ENCODE results near the gene PNPLA1. TPM values are rescaled to one million over a fixed set of nuclear protein-coding genes. Genes with fewer than 3 reads are reported as not detected.
A peak's percentile ranks its signal among the peaks of the same experiment; 100 is the strongest.
"Not testable (repeated sequence)": the region's sequence is repeated elsewhere in the genome, so short reads cannot be mapped to it uniquely, and the experiment has no call there.

PNPLA1 gene
- total RNA-seq, 1 experiment from 2014 or later: not detected

GRCh38 chr6:36324715-36325114, 54.9 kb downstream of the PNPLA1 start:
- in situ Hi-C loops (cut with HindIII; ENCODE audit: low pct_unique_long_range_greater_than_20kb, low sequenced_read_pairs): no loop called here
- DNase-seq (ENCODE audit: low read depth): no peak

GRCh38 chr6:36326356-36326995, 56.6 kb downstream of the PNPLA1 start:
- DNase-seq (ENCODE audit: low read depth): no peak
- in situ Hi-C loops (cut with HindIII; ENCODE audit: low pct_unique_long_range_greater_than_20kb, low sequenced_read_pairs): no loop called here

- no peak for DNase-seq (ENCODE audit: low read depth)
- in situ Hi-C loops (cut with HindIII; ENCODE audit: low pct_unique_long_range_greater_than_20kb, low sequenced_read_pairs): no loop called here
Observed at GRCh38 chr6:36327226-36327918, 57.5 kb downstream of the PNPLA1 start.

GRCh38 chr6:36327919-36328236, 58.0 kb downstream of the PNPLA1 start:
- in situ Hi-C loops (cut with HindIII; ENCODE audit: low pct_unique_long_range_greater_than_20kb, low sequenced_read_pairs): no loop called here
- no peak for DNase-seq (ENCODE audit: low read depth)

GRCh38 chr6:36328600-36328999, 58.7 kb downstream of the PNPLA1 start:
- in situ Hi-C loops (cut with HindIII; ENCODE audit: low pct_unique_long_range_greater_than_20kb, low sequenced_read_pairs): no loop called here
- no peak for DNase-seq (ENCODE audit: low read depth)

- DNase-seq (ENCODE audit: low read depth): no peak
- in situ Hi-C loops (cut with HindIII; ENCODE audit: low pct_unique_long_range_greater_than_20kb, low sequenced_read_pairs): no loop called here
Observed at GRCh38 chr6:36329798-36330291, 60.0 kb downstream of the PNPLA1 start.

GRCh38 chr6:36330366-36330765, 60.5 kb downstream of the PNPLA1 start:
- no peak for DNase-seq (ENCODE audit: low read depth)
- in situ Hi-C loops (cut with HindIII; ENCODE audit: low pct_unique_long_range_greater_than_20kb, low sequenced_read_pairs): no loop called here

GRCh38 chr6:36331381-36331780, 61.5 kb downstream of the PNPLA1 start:
- in situ Hi-C loops (cut with HindIII; ENCODE audit: low pct_unique_long_range_greater_than_20kb, low sequenced_read_pairs): no loop called here
- no peak for DNase-seq (ENCODE audit: low read depth)

- in situ Hi-C loops (cut with HindIII; ENCODE audit: low pct_unique_long_range_greater_than_20kb, low sequenced_read_pairs): no loop called here
- no peak for DNase-seq (ENCODE audit: low read depth)
Observed at GRCh38 chr6:36333171-36333895, 63.5 kb downstream of the PNPLA1 start.

GRCh38 chr6:36333931-36334725, 64.3 kb downstream of the PNPLA1 start:
- no peak for DNase-seq (ENCODE audit: low read depth)
- in situ Hi-C loops (cut with HindIII; ENCODE audit: low pct_unique_long_range_greater_than_20kb, low sequenced_read_pairs): no loop called here

GRCh38 chr6:36334832-36335459, 65.1 kb downstream of the PNPLA1 start:
- DNase-seq (ENCODE audit: low read depth): peak; percentile 44
- in situ Hi-C loops (cut with HindIII; ENCODE audit: low pct_unique_long_range_greater_than_20kb, low sequenced_read_pairs): no loop called here

GRCh38 chr6:36335465-36336207, 65.8 kb downstream of the PNPLA1 start:
- in situ Hi-C loops (cut with HindIII; ENCODE audit: low pct_unique_long_range_greater_than_20kb, low sequenced_read_pairs): no loop called here
- DNase-seq (ENCODE audit: low read depth): peak; percentile 34

- in situ Hi-C loops (cut with HindIII; ENCODE audit: low pct_unique_long_range_greater_than_20kb, low sequenced_read_pairs): no loop called here
Observed at GRCh38 chr6:36336208-36336710, 66.4 kb downstream of the PNPLA1 start.

GRCh38 chr6:36336779-36337241, 67.0 kb downstream of the PNPLA1 start, which contains the start of gene BNIP5:
BNIP5 (minus strand) TSS chr6:36336888; CDS start chr6:36330690, 6,198 bp downstream.
- in situ Hi-C loops (cut with HindIII; ENCODE audit: low pct_unique_long_range_greater_than_20kb, low sequenced_read_pairs): no loop called here

More at GRCh38 chr6:36336208-36336710, 66.4 kb downstream of the PNPLA1 start:
- no peak for DNase-seq (ENCODE audit: low read depth)

GRCh38 chr6:36337814-36338213, 68.0 kb downstream of the PNPLA1 start:
- in situ Hi-C loops (cut with HindIII; ENCODE audit: low pct_unique_long_range_greater_than_20kb, low sequenced_read_pairs): no loop called here
- DNase-seq (ENCODE audit: low read depth): no peak

More at GRCh38 chr6:36336779-36337241, 67.0 kb downstream of the PNPLA1 start, which contains the start of gene BNIP5:
- no peak for DNase-seq (ENCODE audit: low read depth)

GRCh38 chr6:36338223-36338622, 68.4 kb downstream of the PNPLA1 start:
- DNase-seq (ENCODE audit: low read depth); in situ Hi-C loops (cut with HindIII; ENCODE audit: low pct_unique_long_range_greater_than_20kb, low sequenced_read_pairs): not testable (repeated sequence)

- no peak for DNase-seq (ENCODE audit: low read depth)
- in situ Hi-C loops (cut with HindIII; ENCODE audit: low pct_unique_long_range_greater_than_20kb, low sequenced_read_pairs): no loop called here
Observed at GRCh38 chr6:36339146-36339545, 69.3 kb downstream of the PNPLA1 start.

All from Caki2 (cell line).